GM12875 (cell line): ENCODE data around the gene USP21.

ENCODE experiments used
- H3K4me3 ChIP-seq: one replicate; pipeline ENCODE4 v1.5.1; 2011; ENCODE audit warnings: low read depth, low read length, control low read depth
- TF ChIP-seq, protein P1 (sequence below): IDR thresholded peaks from 2 replicates; pipeline ENCODE4 v1.5.1; 2011; ENCODE audit warnings: low read depth, mild to moderate bottlenecking, control low read depth, inconsistent platforms, low read length, moderate library complexity, borderline replicate concordance; ENCODE audit not compliant: insufficient read depth

The USP21 gene

DNA sequence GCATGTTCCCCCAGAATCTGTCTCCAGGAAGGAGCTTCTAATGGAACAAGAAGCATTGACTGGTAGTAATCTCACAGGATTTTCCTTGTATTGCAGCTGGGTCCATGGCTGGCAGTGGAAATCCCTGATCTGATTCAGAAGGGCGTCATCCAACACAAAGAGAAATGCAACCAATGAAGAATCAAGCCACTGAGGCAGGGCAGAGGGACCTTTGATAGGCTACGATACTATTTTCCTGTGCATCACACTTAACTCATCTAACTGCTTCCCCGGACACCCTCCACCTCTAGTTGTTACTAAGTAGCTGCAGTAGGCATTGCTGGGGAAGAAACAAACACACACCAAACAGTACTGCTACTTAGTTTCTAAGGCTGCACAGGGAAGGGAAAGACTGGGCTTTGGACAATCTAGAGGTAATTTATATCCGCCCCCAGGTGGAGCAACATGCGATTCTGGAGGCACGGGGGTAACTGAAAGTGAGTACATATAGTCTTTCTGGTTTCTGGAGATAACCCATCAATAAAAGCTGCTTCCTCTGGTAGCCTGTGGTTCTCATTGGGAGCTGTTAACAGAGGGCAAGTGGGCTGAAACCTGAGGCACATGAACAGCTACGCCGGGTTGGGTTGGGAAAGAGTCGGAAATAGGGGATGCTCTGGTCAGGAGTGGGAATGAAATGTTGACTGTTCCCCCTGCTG, 837 bp upstream of the USP21 start:
- H3K4me3 ChIP-seq: no peak overlapping the region
- TF ChIP-seq, protein P1, sequence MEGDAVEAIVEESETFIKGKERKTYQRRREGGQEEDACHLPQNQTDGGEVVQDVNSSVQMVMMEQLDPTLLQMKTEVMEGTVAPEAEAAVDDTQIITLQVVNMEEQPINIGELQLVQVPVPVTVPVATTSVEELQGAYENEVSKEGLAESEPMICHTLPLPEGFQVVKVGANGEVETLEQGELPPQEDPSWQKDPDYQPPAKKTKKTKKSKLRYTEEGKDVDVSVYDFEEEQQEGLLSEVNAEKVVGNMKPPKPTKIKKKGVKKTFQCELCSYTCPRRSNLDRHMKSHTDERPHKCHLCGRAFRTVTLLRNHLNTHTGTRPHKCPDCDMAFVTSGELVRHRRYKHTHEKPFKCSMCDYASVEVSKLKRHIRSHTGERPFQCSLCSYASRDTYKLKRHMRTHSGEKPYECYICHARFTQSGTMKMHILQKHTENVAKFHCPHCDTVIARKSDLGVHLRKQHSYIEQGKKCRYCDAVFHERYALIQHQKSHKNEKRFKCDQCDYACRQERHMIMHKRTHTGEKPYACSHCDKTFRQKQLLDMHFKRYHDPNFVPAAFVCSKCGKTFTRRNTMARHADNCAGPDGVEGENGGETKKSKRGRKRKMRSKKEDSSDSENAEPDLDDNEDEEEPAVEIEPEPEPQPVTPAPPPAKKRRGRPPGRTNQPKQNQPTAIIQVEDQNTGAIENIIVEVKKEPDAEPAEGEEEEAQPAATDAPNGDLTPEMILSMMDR: no peak

DNA sequence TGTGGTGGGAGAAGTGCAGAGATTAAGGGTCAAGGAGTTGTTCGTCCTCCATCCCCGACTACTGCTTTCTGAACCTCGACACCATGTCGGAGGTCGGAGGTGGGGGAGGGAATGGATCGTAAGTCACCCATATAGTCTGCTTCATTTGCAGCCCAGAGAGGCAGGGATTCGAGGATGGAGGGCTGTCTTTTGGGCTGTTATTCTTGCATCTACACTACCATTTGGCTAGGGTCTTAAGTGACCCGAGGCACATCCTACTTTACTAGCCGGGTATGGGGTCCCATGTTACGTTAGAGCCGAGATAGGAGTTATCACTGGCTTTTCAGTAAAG, 578 bp downstream of the USP21 start:
- TF ChIP-seq, protein P1: no peak
- H3K4me3 ChIP-seq: peak overlapping the region; percentile 76

DNA sequence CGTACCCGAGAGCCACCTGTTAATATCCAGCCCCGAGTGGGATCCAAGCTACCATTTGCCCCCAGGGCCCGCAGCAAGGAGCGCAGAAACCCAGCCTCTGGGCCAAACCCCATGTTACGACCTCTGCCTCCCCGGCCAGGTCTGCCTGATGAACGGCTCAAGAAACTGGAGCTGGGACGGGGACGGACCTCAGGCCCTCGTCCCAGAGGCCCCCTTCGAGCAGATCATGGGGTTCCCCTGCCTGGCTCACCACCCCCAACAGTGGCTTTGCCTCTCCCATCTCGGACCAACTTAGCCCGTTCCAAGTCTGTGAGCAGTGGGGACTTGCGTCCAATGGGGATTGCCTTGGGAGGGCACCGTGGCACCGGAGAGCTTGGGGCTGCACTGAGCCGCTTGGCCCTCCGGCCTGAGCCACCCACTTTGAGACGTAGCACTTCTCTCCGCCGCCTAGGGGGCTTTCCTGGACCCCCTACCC, 1.4 kb downstream of the USP21 start:
- TF ChIP-seq, protein P1: no peak
- H3K4me3 ChIP-seq: no peak overlapping the region

DNA sequence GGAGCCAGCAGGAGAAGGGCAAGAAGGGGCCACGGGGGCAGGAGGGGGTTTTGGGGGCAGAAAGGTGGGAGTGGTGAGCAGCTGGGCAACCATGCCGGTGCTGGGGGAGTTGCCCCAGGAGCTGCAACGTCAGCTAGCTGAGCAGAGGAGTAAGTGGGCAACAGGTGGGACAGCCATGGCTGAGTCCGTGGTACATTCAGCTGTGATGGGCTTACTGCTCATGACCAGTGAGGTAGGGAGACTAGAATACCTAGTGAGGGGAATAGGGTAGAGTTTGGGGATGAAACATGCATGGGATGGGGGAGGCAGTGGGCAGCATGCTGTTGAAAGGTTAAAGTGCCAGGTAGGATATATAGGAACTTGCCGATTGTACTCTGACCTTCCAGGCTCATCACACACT, 2.4 kb downstream of the USP21 start:
- H3K4me3 ChIP-seq: no peak overlapping the region
- TF ChIP-seq, protein P1: no peak

DNA sequence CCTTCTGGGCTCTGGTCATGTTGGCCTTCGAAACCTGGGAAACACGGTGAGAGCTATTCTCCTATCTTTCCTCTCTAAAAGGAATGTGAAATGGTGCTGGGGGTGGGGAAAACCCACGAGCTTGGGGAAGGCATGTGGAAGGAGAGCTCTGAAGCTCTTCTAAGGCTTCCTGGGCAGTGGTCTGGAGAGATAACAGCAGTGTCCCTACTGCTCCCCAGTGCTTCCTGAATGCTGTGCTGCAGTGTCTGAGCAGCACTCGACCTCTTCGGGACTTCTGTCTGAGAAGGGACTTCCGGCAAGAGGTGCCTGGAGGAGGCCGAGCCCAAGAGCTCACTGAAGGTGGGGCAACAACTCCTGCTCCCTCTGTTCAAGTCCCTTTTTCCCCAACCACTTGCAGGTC, 2.8 kb downstream of the USP21 start:
- no peak overlapping the region for H3K4me3 ChIP-seq
- TF ChIP-seq, protein P1: no peak

DNA sequence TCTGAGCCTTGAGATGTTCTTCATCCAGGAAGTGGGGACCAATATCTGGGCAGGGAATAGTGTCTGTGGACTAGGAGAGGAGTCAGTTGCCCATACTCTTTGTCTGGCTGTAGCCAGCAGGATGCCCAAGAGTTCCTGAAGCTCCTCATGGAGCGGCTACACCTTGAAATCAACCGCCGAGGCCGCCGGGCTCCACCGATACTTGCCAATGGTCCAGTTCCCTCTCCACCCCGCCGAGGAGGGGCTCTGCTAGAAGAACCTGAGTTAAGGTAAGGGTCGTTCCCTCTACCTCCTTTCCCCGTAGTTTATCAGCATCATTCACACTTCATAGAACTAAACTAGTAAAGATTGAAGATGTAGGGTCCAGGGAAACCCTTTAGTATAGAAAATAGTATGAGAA, 3.5 kb downstream of the USP21 start:
- TF ChIP-seq, protein P1: no peak

DNA sequence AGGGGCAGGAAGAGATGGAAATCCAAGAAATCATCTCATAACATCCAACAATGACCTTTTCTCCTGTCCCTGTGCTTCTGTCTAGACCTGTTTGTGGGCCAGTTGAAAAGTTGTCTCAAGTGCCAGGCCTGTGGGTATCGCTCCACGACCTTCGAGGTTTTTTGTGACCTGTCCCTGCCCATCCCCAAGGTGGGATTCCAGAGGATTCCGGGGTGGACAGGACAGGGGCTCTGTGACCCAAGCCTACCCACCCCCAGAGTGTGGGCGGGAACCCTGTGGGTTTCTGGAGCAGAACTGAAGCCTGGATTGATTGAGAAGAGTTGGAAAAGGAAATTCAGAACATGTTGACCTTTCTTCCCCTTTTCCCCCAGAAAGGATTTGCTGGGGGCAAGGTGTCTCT, 4.5 kb downstream of the USP21 start:
- TF ChIP-seq, protein P1: no peak
- no peak overlapping the region for H3K4me3 ChIP-seq

More for the DNA sequence above, 3.5 kb downstream of the USP21 start:
- no peak overlapping the region for H3K4me3 ChIP-seq
